K562 (cell line): ENCODE data around the gene SLC25A15. TPM values are rescaled to one million over a fixed set of nuclear protein-coding genes. Genes with fewer than 3 reads are reported as not detected.

Experiments
- CBX5 ChIP-seq: IDR thresholded peaks from 2 replicates; pipeline ENCODE4 v1.6.1; 2014; ENCODE audit warnings: low read depth, borderline replicate concordance
- CC2D1A ChIP-seq: fragments of 450-650 bp; IDR thresholded peaks from 2 replicates; pipeline ENCODE4 v1.6.1; 2017; ENCODE audit warnings: mild to moderate bottlenecking
- FOXP1 ChIP-seq: sonication (generic); formaldehyde crosslinking; IDR thresholded peaks from 2 replicates; pipeline ENCODE4 v1.8.0; 2022; ENCODE audit warnings: mild to moderate bottlenecking, missing genetic modification reagents
- HMG20B ChIP-seq: fragments of 250-450 bp; sonication (Bioruptor Pico); IDR thresholded peaks from 2 replicates; pipeline ENCODE4 v1.5.0; 2021; ENCODE audit warnings: mild to moderate bottlenecking
- HMGXB4 ChIP-seq: sonication (generic); formaldehyde crosslinking; IDR thresholded peaks from 2 replicates; pipeline ENCODE4 v1.8.1; 2023; ENCODE audit warnings: mild to moderate bottlenecking, missing genetic modification reagents
- IFI16 ChIP-seq: fragments of 250-450 bp; sonication (Bioruptor Pico); IDR thresholded peaks from 2 replicates; pipeline ENCODE4 v2.1.2; 2022; ENCODE audit warnings: mild to moderate bottlenecking, inconsistent platforms
- ILK ChIP-seq: fragments of 450-650 bp; IDR thresholded peaks from 2 replicates; pipeline ENCODE4 v1.6.1; 2016; ENCODE audit warnings: missing genetic modification characterization, low read depth, mild to moderate bottlenecking, missing compliant biosample characterization, moderate library complexity, borderline replicate concordance
- NCOA6 ChIP-seq: fragments of 450-650 bp; IDR thresholded peaks from 2 replicates; pipeline ENCODE4 v1.6.1; 2017; ENCODE audit warnings: mild to moderate bottlenecking
- NFYB ChIP-seq: IDR thresholded peaks from 2 replicates; pipeline ENCODE4 v1.6.1; 2011; ENCODE audit warnings: mild to moderate bottlenecking, moderate library complexity; ENCODE audit not compliant: insufficient read length; ENCODE audit errors: extremely low read depth
- NR1H2 ChIP-seq: sonication (generic); formaldehyde crosslinking; IDR thresholded peaks from 2 replicates; pipeline ENCODE4 v1.4.0; 2020; ENCODE audit warnings: mild to moderate bottlenecking, missing genetic modification reagents
- NR3C1 ChIP-seq: sonication (generic); formaldehyde crosslinking; IDR thresholded peaks from 2 replicates; pipeline ENCODE4 v1.8.1; 2022; ENCODE audit warnings: missing genetic modification reagents
- RUNX1 ChIP-seq: sonication (generic); IDR thresholded peaks from 2 replicates; pipeline ENCODE4 v1.6.1; 2016; ENCODE audit warnings: antibody characterized with exemption, low read depth
- TBL1XR1 ChIP-seq, 2 experiments: IDR thresholded peaks; 2 replicates each; pipeline ENCODE4 v1.6.1; 2012; ENCODE audit warnings: improper control_type of control experiment in 2 of 2, low read length in 2 of 2, mild to moderate bottlenecking in 1 of 2
- ZNF12 ChIP-seq: sonication (generic); formaldehyde crosslinking; IDR thresholded peaks from 2 replicates; pipeline ENCODE4 v1.4.0; 2020; ENCODE audit warnings: mild to moderate bottlenecking, missing genetic modification reagents
- polyA plus RNA-seq, 8 experiments: library from polyadenylated mRNA; depleted of rRNA in 4 of 8; stranded (reverse) in 5 of 8; unstranded in 3 of 8; fragments of >200 nt; fragmentation: Nextera tagmentation in 2 of 8; fragmentation: Illumina TruSeq in 1 of 8; extraction: Ambion mirVana in 2 of 8; extraction: Trizol in 1 of 8; gene quantifications; 2 replicates each; pipeline versions ENCODE4 v1.2.1 to v1.2.3, GENCODE V29; 2011 to 2014; ENCODE audit warnings: inconsistent platforms in 1 of 8, missing spikeins in 1 of 8
- total RNA-seq, 7 experiments: library from RNA; depleted of rRNA in 6 of 7; stranded (reverse); fragments of >200 nt in 6 of 7; fragmentation: Illumina TruSeq in 2 of 7; extraction: Trizol in 2 of 7; gene quantifications; 2 replicates each; pipeline versions ENCODE4 v1.2.1 to v1.2.3, GENCODE V29; 2011 to 2021; ENCODE audit warnings: low replicate concordance in 1 of 7
- TF ChIP-seq, protein P1 (sequence below): fragments of 200-600 bp; sonication (generic); IDR thresholded peaks from one replicate; pipeline ENCODE4 v1.6.1; 2012; ENCODE audit warnings: mild to moderate bottlenecking, low read depth, low read length, inconsistent platforms

SLC25A15 gene
- total and polyA plus RNA-seq, 9 of the 15 experiments (the other 6 are each of a cell fraction or from before 2014, with no cell fraction given) = 3.5 to 30.5 (median 20.3) TPM

DNA sequence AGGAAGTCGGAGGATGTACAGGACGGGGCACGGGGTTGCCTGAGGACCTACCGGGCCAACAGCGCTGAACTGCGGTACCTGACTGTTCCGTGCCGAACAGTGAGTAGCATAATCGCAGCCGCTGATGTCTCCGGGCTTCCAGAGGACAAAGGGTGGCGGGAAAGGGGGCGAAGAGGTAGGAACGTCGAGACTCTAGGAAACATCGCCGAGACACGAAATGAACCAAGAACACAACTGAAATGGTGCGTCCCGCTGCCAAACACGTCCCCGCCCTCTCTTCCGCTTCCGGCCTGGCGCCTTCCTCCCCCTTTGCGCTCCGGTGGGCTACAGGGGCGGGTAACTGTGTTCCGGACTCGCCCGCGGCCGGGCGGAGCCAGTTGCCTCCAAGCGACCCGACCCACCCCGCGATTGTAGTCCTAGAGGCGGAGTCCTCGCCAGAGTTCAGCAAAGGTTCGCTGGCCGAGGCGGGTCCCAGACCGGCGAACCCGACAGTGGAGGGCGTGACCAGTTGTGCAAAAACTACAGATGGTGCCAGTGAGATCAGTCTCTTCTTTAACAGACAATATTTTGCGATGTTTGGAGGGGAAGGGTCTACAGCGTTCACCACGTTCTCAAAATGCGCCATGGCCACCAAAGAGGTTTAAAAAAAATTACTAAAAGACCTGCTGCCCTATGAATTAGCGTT, 18.3 kb upstream of the SLC25A15 start, which contains the start of gene MRPS31 (continued):
- no peak for TF ChIP-seq ZNF12 (CRISPR knock-in tag)
- TF ChIP-seq, protein P1, sequence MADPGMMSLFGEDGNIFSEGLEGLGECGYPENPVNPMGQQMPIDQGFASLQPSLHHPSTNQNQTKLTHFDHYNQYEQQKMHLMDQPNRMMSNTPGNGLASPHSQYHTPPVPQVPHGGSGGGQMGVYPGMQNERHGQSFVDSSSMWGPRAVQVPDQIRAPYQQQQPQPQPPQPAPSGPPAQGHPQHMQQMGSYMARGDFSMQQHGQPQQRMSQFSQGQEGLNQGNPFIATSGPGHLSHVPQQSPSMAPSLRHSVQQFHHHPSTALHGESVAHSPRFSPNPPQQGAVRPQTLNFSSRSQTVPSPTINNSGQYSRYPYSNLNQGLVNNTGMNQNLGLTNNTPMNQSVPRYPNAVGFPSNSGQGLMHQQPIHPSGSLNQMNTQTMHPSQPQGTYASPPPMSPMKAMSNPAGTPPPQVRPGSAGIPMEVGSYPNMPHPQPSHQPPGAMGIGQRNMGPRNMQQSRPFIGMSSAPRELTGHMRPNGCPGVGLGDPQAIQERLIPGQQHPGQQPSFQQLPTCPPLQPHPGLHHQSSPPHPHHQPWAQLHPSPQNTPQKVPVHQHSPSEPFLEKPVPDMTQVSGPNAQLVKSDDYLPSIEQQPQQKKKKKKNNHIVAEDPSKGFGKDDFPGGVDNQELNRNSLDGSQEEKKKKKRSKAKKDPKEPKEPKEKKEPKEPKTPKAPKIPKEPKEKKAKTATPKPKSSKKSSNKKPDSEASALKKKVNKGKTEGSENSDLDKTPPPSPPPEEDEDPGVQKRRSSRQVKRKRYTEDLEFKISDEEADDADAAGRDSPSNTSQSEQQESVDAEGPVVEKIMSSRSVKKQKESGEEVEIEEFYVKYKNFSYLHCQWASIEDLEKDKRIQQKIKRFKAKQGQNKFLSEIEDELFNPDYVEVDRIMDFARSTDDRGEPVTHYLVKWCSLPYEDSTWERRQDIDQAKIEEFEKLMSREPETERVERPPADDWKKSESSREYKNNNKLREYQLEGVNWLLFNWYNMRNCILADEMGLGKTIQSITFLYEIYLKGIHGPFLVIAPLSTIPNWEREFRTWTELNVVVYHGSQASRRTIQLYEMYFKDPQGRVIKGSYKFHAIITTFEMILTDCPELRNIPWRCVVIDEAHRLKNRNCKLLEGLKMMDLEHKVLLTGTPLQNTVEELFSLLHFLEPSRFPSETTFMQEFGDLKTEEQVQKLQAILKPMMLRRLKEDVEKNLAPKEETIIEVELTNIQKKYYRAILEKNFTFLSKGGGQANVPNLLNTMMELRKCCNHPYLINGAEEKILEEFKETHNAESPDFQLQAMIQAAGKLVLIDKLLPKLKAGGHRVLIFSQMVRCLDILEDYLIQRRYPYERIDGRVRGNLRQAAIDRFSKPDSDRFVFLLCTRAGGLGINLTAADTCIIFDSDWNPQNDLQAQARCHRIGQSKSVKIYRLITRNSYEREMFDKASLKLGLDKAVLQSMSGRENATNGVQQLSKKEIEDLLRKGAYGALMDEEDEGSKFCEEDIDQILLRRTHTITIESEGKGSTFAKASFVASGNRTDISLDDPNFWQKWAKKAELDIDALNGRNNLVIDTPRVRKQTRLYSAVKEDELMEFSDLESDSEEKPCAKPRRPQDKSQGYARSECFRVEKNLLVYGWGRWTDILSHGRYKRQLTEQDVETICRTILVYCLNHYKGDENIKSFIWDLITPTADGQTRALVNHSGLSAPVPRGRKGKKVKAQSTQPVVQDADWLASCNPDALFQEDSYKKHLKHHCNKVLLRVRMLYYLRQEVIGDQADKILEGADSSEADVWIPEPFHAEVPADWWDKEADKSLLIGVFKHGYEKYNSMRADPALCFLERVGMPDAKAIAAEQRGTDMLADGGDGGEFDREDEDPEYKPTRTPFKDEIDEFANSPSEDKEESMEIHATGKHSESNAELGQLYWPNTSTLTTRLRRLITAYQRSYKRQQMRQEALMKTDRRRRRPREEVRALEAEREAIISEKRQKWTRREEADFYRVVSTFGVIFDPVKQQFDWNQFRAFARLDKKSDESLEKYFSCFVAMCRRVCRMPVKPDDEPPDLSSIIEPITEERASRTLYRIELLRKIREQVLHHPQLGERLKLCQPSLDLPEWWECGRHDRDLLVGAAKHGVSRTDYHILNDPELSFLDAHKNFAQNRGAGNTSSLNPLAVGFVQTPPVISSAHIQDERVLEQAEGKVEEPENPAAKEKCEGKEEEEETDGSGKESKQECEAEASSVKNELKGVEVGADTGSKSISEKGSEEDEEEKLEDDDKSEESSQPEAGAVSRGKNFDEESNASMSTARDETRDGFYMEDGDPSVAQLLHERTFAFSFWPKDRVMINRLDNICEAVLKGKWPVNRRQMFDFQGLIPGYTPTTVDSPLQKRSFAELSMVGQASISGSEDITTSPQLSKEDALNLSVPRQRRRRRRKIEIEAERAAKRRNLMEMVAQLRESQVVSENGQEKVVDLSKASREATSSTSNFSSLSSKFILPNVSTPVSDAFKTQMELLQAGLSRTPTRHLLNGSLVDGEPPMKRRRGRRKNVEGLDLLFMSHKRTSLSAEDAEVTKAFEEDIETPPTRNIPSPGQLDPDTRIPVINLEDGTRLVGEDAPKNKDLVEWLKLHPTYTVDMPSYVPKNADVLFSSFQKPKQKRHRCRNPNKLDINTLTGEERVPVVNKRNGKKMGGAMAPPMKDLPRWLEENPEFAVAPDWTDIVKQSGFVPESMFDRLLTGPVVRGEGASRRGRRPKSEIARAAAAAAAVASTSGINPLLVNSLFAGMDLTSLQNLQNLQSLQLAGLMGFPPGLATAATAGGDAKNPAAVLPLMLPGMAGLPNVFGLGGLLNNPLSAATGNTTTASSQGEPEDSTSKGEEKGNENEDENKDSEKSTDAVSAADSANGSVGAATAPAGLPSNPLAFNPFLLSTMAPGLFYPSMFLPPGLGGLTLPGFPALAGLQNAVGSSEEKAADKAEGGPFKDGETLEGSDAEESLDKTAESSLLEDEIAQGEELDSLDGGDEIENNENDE = no peak
- TF ChIP-seq CBX5 = no peak; the same call in 1 of the 2 replicates
- no peak for TF ChIP-seq HMGXB4 (CRISPR knock-in tag)
- TF ChIP-seq HMG20B (CRISPR knock-in tag) = no peak
- TF ChIP-seq NFYB = no peak
- TF ChIP-seq ILK (tag) = no peak
- no peak for TF ChIP-seq NR3C1 (CRISPR knock-in tag)
- TF ChIP-seq RUNX1 = no peak
- TF ChIP-seq NR1H2 = no peak
- TF ChIP-seq CC2D1A = 0 out of 2 replicates have a peak, but pooled peaks have one; percentile 17
- no peak for TF ChIP-seq FOXP1 (CRISPR knock-in tag)
- TF ChIP-seq TBL1XR1 (IDR thresholded peaks at IDR 0.05; ENCODE audit: low read length in 2 of 2) = peak; percentile 46 to 64; a peak in 2 of 4 replicates
- TF ChIP-seq NCOA6 = no peak
- TF ChIP-seq IFI16 (CRISPR knock-in tag) = no peak
